Neuron (in vitro differentiated cells): ENCODE data around the gene TIMP2.
"Not testable (repeated sequence)": the region's sequence is repeated elsewhere in the genome, so short reads cannot be mapped to it uniquely, and the experiment has no call there.

Experiments used
- H2AFZ ChIP-seq: one replicate; pipeline ENCODE4 v1.6.1; 2013; ENCODE audit warnings: low read depth, mild to moderate bottlenecking, inconsistent platforms, low read length, moderate library complexity
- H3K27me3 ChIP-seq: one replicate; pipeline ENCODE4 v1.6.1; 2013; ENCODE audit warnings: low read length; ENCODE audit not compliant: insufficient read depth
- H3K36me3 ChIP-seq: one replicate; pipeline ENCODE4 v1.6.1; 2013; ENCODE audit warnings: low read length; ENCODE audit not compliant: insufficient read depth
- H3K4me1 ChIP-seq: one replicate; pipeline ENCODE4 v1.6.1; 2013; ENCODE audit warnings: low read length; ENCODE audit not compliant: insufficient read depth
- H3K4me3 ChIP-seq: 2 replicates; pipeline ENCODE4 v1.5.1; 2013; ENCODE audit warnings: mild to moderate bottlenecking, low read length, moderate library complexity
- H3K9me3 ChIP-seq: one replicate; pipeline ENCODE4 v1.6.1; 2013; ENCODE audit warnings: low read length

Gene TIMP2

DNA sequence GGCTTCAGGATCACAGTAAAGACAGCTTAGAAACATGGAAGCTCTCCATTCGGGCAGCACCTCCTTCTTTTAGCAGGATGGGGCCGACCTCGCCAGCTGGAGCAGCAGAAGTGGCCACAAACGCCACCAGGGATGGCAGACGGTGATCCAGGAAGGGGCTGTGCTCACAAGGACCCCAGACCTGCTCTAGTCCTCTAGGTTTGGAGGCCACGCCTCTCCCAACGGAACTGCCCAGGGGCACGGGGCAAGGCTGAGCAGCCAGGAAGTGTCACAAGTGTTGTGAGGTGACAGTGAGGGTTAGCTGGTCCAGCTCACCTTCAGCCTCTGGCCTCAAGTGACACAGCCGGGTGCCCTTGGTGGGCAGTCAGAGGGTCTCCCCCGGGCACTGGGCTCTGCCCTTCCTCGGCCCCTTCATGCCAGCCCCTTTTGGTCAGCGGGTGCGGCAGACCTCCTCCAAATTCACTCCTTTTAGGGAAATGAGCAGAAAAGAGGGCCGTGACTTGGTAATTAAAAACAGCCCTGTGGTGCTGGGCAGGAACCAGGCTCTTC lies 42.6 kb downstream of the TIMP2 start:
- Histone ChIP-seq H3K4me3 (no peak overlapping the region), H3K36me3 (peaks cover 6% of the 10 kb centered on the region), H2AFZ (no peak overlapping the region), H3K9me3 (no peaks in the 10 kb centered on the region), H3K4me1 (peaks cover 34% of the 10 kb centered on the region), H3K27me3 (no peaks in the 10 kb centered on the region)

DNA sequence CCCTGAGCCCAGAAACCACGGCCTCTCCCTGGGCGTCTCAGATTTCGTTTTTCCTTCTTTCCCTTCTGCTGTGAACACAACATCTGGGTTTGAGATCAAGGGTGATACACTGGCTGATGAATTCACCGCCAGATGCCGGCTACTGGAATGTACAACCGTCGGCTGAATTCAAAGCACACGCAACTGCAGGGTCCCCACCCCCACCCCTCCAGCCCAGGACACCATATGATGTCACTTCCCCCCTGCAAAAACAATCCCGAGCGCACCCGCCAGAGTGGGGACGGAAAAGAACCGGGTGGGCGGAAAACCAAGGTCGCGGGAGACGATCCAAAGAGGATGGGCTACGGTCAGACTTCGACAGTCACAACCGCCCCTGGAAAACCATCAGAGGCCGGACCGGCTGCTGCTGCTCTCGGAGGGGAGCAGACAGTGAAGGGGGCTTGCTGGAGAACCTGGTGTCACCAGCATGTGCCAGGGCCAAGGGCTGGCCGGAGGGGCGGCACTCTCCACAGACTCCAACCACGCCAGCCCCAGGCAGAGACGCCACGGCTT lies 45.5 kb downstream of the TIMP2 start:
- H2AFZ ChIP-seq, result no peak overlapping the region
- H3K27me3 ChIP-seq, result no peaks in the 10 kb centered on the region
- H3K4me1 ChIP-seq, result peaks cover 27% of the 10 kb centered on the region

DNA sequence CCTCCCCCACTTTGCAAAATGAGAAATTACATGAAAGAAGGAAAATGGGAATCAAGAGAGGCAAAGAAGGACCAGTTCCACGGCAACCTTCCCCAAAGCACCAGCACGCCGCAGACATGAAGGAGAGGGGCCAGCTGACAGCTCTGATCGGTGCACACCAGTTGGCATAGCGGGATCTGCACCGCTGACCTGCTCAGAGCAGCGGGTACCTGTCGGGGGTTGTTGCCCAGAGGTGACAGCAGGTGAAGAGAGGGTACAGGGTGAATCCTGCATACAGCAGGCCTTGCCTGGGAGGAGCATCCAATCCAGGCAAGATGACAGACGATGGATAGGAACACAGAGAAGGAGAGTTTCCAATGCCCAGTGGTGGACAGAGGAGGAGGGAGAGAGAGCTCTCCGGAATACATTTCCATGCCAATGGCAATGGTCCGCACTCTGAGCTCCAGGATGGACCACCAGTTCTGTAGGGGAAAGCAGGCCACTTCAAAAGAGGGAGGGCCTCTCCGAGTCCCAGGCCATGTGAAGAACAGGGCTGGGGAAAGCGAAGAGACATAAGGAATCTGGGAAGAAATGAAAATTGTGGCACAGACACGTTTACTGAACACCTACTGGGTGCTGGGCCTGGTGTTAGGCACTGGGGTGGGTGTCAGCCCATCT lies 46.2 kb downstream of the TIMP2 start:
- Histone ChIP-seq H3K4me1 (peaks cover 19% of the 10 kb centered on the region), H2AFZ (no peak overlapping the region), H3K4me3 (no peak overlapping the region), H3K9me3 (peaks cover 2% of the 10 kb centered on the region), H3K27me3 (no peaks in the 10 kb centered on the region), H3K36me3 (peaks cover 9% of the 10 kb centered on the region)

More for the DNA sequence above, 45.5 kb downstream of the TIMP2 start:
- H3K4me3 ChIP-seq, result no peak overlapping the region
- peaks cover 2% of the 10 kb centered on the region for H3K9me3 ChIP-seq
- peaks cover 6% of the 10 kb centered on the region for H3K36me3 ChIP-seq

DNA sequence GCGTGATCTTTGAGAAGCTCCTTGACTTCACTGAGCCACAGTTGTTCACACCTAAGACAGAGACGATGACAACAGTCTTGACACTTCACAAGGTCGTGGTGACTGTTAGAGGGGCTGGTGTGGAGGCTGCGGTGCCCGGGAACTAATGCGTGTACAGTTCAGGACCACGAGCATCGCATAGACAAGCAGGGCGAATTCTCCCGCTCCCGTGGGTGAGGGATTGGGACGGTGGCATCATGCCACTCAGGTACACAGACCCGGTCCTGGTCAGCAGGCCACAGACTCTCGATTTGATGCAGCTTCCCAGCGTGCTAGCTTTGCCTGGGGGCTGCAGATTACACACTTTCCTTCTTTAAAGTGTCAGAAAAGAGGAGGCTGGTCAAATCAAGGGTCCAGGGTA lies 46.9 kb downstream of the TIMP2 start:
- H3K27me3 ChIP-seq, result no peaks in the 10 kb centered on the region
- H2AFZ ChIP-seq, result no peak overlapping the region
- H3K36me3 ChIP-seq, result peaks cover 15% of the 10 kb centered on the region
- peaks cover 12% of the 10 kb centered on the region for H3K4me1 ChIP-seq
- no peak overlapping the region for H3K4me3 ChIP-seq
- peaks cover 2% of the 10 kb centered on the region for H3K9me3 ChIP-seq

DNA sequence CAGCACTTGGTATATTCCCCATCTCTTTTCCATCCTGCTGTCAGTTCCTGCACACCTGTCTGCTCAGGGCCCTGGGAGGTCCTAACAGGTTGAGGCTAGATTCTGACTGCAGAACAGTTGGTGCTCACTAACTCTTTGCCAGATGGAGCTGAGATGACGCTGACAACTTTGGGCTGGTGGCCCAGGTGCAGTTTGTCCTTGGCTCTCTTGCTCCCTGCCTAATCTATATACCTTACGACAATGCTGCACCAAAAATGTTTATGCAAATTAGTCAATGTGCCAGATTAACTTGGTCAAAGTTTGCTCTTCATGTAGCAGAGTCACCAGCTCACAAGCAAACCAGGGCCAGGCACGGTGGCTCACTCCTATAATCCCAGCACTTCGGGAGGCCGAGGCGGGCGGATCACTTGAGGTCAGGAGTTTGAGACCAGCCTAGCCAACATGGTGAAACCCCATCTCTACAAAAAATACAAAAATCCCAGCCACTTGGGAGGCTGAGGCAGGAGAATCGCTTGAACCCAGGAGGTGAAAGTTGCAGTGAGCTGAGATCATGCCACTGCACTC lies 48.2 kb downstream of the TIMP2 start:
- H3K9me3 ChIP-seq, H3K27me3 ChIP-seq, H2AFZ ChIP-seq, H3K4me3 ChIP-seq, H3K4me1 ChIP-seq: not testable (repeated sequence)
- peaks cover 22% of the 10 kb centered on the region for H3K36me3 ChIP-seq

DNA sequence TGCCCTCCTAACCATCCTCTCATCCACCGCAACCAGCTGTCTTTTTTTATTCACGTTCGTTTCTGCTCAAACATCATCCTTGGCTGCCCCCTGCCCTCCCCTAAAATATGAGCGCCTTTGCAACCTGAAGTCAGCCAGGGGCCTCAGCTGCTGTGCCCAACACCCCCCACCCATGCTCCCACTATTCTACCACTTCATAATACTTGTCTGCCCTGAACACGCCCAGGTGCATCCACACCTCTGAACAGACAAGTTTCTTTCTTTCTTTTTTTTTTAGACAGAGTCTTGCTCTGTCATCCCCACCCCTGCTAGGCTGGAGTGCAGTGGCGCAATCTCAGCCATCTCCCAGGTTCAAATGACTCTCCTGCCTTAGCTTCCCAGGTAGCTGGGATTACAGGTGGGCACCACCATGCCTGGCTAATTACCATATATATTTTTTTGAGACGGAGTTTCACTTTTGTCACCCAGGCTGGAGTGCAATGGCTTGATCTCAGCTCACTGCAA lies 49.0 kb downstream of the TIMP2 start:
- Histone ChIP-seq H3K27me3 (no peaks in the 10 kb centered on the region), H2AFZ (no peak overlapping the region), H3K9me3 (peaks cover 2% of the 10 kb centered on the region), H3K36me3 (peaks cover 19% of the 10 kb centered on the region), H3K4me1 (no peaks in the 10 kb centered on the region), H3K4me3 (no peak overlapping the region)

DNA sequence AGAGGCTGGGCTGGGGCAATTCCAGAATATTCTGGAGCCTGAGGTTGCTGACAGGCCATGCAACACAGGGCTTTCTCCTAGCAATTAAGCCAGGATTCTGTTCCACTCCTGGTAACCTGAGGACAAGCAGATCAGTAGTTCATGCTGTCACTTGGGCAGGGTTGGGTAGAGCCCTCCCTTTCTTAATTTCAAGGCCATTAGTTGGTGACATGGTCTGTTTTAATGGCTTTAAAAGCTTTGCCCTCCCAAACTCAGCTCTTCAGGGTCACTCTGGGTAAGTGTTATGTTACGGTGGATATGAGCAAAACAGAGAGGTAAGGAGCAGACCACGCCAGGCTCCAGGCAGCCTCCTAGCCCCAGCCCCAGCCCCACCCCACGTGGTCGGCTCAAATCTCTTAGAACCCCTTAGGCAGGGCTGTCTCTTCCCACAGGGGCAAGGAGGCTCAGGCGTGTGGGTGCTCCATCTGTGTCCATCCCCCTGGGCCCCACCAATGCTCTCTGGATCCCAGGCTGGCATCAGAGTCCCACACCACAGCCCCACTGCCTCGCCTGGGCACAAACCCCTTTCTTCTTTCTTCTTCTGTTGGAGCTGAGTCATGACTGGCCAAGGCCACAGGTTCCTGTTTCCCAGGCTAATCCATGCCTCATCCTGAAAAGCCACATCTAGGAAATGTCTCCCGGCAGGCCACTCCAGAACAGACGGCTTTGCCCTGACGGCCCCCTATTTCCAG lies 49.7 kb downstream of the TIMP2 start:
- Histone ChIP-seq H3K36me3 (peaks cover 21% of the 10 kb centered on the region), H3K4me1 (no peaks in the 10 kb centered on the region), H3K27me3 (no peaks in the 10 kb centered on the region), H3K9me3 (peaks cover 2% of the 10 kb centered on the region), H2AFZ (no peak overlapping the region), H3K4me3 (no peak overlapping the region)

DNA sequence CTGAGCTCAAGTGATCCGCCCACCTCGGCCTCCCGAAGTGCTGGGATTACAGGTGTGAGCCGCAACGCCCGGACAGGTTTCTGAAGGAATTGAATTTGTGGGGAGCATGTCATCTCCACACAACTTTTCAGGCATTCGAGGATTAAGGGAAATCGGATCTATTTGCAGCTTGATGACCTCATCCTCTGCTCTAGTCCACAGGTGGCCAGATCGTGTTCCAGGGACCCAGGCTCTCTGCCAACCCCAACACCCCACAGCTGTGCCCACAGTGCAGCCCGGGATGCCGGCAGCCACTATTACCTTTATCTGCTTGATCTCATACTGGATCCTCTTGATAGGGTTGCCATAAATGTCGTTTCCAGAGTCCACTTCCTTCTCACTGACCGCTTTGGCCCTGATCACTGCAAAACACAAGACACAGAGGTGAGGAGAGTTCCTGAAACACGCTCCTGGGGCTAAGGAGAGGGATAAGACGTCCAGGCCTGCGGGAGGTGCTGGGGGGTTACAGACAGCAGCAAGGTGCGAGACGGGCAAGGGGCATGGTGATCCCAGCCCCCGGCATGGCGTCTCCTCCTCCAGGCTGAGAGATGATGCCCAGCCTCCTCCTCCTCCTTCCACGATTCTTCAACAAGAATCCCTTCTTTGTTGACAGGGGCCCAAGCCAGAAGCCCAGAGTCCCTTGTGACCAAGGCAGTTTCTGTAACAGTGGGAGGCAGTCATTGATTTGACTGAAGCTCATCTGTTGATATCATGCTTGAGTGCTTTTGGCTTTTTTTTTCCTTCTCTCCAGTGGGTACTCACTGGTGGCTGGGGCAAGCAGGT lies 51.5 kb downstream of the TIMP2 start:
- Histone ChIP-seq H2AFZ (no peak overlapping the region), H3K4me1 (no peaks in the 10 kb centered on the region), H3K9me3 (peaks cover 2% of the 10 kb centered on the region), H3K36me3 (peaks cover 26% of the 10 kb centered on the region), H3K27me3 (no peaks in the 10 kb centered on the region), H3K4me3 (no peak overlapping the region)

DNA sequence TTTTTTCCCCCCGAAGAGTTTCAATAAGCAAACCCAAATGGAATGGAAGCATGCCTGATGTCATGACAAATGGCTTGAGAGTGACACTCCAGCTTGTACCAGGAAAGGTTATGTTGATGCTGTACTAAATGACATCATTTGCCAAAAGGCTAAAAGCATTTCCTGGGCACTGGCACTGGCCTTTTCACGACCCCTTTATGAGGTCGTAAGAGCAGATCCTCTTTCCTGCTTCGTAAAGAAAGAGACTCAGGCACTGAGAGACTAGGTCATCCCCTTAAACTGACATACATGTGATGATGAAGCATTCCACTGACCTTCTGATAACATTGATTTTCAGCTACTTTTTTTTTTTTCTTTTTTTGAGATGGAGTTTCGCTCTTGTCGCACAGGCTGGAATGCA lies 52.7 kb downstream of the TIMP2 start:
- Histone ChIP-seq H3K4me3 (no peak overlapping the region), H3K4me1 (no peaks in the 10 kb centered on the region), H3K36me3 (peaks cover 28% of the 10 kb centered on the region), H3K27me3 (no peaks in the 10 kb centered on the region), H2AFZ (no peak overlapping the region), H3K9me3 (peaks cover 2% of the 10 kb centered on the region)

DNA sequence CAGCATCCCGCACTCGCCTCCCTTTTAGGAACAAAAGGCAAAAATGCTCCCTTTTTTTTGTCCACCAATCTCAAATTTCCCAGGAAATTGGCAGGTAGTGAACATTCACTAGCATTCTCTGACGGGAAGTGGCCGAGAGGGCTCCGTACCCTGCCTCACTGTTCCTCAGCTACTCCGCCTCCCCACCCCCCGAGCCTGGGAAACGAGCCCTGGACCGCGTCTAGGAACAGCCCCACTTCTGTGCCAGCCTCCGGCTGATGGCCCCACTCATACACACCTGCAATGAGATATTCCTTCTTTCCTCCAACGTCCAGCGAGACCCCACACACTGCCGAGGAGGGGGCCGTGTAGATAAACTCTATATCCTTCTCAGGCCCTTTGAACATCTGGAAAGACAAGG lies 54.6 kb downstream of the TIMP2 start:
- Histone ChIP-seq H3K27me3 (no peaks in the 10 kb centered on the region), H3K4me3 (no peak overlapping the region), H3K4me1 (peaks cover 4% of the 10 kb centered on the region), H2AFZ (no peak overlapping the region), H3K36me3 (peaks cover 28% of the 10 kb centered on the region), H3K9me3 (no peaks in the 10 kb centered on the region)

DNA sequence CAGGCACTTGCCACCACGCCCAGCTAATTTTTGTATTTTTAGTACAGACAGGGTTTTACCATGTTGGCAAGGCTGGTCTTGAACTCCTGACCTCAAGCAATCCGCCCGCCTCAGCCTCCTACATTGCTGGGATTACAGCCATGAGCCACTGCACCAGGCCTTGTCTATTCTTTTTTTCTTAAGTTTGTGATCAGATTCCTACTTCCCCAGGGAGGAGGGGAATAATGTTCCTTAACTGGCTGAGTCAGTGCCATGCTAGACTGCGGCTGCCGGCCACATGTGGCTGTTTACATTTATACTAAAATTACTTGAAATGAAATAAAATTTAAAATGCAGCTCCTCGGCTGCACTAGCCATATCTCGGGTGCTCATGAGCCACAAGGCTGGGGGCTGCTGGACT lies 56.8 kb downstream of the TIMP2 start:
- Histone ChIP-seq H3K4me3 (no peak overlapping the region), H2AFZ (no peak overlapping the region), H3K4me1 (peaks cover 4% of the 10 kb centered on the region), H3K36me3 (peaks cover 28% of the 10 kb centered on the region), H3K9me3 (no peaks in the 10 kb centered on the region), H3K27me3 (no peaks in the 10 kb centered on the region)

DNA sequence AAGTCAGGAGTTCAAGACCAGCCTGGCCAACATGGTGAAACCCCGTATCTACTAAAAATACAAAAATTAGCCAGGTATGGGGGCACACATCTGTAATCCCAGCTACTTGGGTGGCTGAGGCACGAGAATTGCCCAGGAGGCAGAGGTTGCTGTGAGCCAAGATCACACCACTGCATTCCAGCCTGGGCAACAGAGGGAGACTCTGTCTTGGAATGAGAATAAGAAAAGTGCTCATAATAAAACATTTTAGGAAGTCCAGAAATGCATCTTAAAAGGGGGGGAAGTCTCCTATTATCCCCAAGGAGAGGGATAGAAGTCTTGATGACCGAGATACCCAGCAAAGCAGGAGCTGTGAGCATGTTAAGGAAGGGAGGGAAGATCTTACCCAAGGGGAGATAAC lies 58.1 kb downstream of the TIMP2 start:
- peaks cover 28% of the 10 kb centered on the region for H3K36me3 ChIP-seq
- not testable (repeated sequence) for H3K4me1 ChIP-seq, H3K4me3 ChIP-seq, H2AFZ ChIP-seq, H3K9me3 ChIP-seq, H3K27me3 ChIP-seq
